ENCODE data around the gene MPO. TPM values are rescaled to one million over a fixed set of nuclear protein-coding genes. Genes with fewer than 3 reads are reported as not detected.

The MPO gene
- total and polyA plus RNA-seq, 5 experiments from 2014 or later = not detected

DNA sequence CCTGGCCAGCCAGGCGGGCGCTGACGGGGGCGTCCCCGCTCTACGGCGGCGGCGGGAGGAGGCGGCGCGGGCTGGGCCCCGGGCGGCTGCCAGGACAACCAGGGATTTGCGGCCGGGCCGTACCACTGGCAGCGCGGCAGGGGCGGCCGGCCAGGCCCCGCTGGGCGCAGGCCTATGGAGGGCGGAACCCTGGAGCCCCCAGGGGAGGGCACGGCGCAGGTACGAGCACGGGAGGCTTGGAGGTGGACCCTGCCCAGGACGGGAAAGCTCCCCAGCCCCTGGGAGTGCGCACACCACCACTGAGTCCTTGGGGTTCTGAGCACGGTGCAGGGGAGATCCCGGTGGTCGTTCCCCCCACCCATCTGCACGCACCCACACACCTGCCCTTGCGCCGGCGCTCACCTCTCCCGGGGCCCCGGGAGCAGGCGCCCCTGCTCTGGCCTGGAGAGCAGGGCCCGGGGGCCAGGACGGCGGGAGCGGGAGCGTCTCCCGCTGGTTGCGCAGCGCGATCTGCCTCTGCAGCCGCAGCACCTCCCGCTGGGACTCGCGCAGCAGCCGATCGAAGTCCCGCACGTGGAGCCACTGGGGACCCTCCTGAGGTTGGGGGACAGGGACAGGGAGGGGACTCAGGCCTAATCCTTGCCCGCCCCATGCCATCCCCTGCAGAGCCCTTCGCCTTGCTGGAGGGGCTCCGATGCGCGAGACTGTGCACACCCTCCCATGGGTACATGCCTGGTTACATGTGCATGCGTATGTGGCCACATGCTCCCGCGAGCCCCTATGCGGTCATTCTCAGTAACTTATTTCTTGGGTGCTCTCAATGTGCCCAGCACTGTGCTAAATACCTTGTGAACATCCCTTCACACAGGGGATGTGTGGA lies 43.9 kb upstream of the MPO start:
- Mint-ChIP-seq H3K9me3 (no peaks in the 10 kb centered on the region), H3K27ac (peak overlapping the region in 5 of 10 donors; percentile 27 to 78 (median 37)), H3K27me3 (no peaks in the 10 kb centered on the region), H3K4me1 (peaks cover 37 to 59% (median 53%) of the 10 kb centered on the region in 4 donors), H3K4me3 (peak overlapping the region in 9 of 10 donors; percentile 16 to 99 (median 70)), H3K36me3 (peaks cover 0 to 2% (median 0%) of the 10 kb centered on the region in 3 donors)
- no peak for ATAC-seq
- DNase-seq = peak in 1 of 10 donors; percentile 62
- POLR2A ChIA-PET = interaction anchor here (0.7 to 27.5 kb wide), 4 partner anchors 7 to 76 kb away, joined by 3 to 1631 read pairs (median 401); partner anchors contain the start of gene SUPT4H1

DNA sequence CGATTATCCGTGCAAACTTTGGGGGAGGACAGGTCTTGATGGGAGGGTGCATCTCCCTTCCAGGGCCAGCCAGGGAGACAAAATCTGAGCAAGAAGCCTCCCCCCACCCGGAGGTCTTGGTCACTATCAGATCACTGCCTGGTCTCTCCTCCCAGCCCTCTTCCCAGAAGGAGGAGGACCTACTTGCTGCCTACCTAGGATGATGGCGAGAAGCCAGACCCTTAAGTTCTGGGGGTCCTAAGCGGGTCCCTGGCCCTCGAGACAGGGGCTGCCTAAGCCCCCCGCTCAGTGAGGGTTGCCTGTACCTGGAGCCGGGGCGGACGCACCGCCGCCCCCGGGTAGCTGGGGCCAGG lies 43.3 kb upstream of the MPO start:
- peak overlapping the region in 4 of 10 donors; percentile 23 to 65 (median 28) for H3K4me3 Mint-ChIP-seq
- no peak for DNase-seq
- ATAC-seq = no peak
- peak overlapping the region in 2 of 10 donors; percentile 28 to 71 for H3K27ac Mint-ChIP-seq
- H3K36me3 Mint-ChIP-seq = no peaks in the 10 kb centered on the region
- H3K9me3 Mint-ChIP-seq = no peaks in the 10 kb centered on the region
- H3K27me3 Mint-ChIP-seq = no peaks in the 10 kb centered on the region
- peaks cover 33 to 57% (median 49%) of the 10 kb centered on the region in 4 donors for H3K4me1 Mint-ChIP-seq
- POLR2A ChIA-PET = interaction anchor here (0.7 to 27.5 kb wide), 3 partner anchors 15 to 76 kb away, joined by 3 to 1631 read pairs (median 709); partner anchors contain the start of gene SUPT4H1

DNA sequence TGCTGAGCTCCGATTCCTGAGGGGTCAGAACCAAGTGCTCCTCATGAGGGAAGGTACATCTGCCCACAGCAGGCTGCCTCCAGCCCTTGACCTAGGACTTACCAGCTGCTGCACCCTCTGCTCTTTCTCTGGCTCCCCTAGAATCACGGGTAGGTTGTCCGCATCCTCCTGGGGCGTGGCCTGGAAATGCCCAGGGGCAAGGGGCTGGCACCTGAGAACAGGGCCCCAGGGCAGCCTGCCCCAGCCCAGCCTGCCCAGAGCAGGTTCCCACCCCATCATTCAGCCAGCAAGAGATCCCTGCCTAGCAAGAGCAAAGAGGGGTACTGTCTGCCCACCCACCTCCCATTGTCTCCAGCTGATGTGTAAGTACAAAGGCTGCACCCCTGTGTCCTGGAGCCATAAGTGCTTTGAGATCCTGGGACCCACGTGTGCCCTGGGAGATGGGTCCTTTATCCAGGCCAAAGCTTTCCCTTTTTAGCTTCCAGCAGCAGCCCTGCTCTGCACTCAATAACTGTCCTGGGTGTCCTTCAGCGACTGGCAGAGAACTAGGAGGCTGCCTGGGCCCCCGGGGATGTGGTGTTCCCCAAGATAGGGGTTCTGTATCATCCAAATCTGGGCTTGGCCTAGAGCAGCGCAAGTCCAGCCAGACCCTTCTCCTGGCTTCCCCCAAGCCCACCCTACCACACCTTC lies 42.8 kb upstream of the MPO start:
- POLR2A ChIA-PET = interaction anchor here (26.6 to 27.5 kb wide), 2 partner anchors 16 to 31 kb away, joined by 709 to 1631 read pairs; partner anchors contain the start of gene SUPT4H1
- no peak for DNase-seq
- no peaks in the 10 kb centered on the region for H3K36me3 Mint-ChIP-seq
- H3K27me3 Mint-ChIP-seq = no peaks in the 10 kb centered on the region
- peak overlapping the region in 6 of 10 donors; percentile 23 to 65 (median 27) for H3K4me3 Mint-ChIP-seq
- peaks cover 29 to 54% (median 46%) of the 10 kb centered on the region in 4 donors for H3K4me1 Mint-ChIP-seq
- H3K9me3 Mint-ChIP-seq = no peaks in the 10 kb centered on the region
- peak overlapping the region in 3 of 10 donors; percentile 13 to 66 (median 25) for H3K27ac Mint-ChIP-seq
- ATAC-seq = no peak

DNA sequence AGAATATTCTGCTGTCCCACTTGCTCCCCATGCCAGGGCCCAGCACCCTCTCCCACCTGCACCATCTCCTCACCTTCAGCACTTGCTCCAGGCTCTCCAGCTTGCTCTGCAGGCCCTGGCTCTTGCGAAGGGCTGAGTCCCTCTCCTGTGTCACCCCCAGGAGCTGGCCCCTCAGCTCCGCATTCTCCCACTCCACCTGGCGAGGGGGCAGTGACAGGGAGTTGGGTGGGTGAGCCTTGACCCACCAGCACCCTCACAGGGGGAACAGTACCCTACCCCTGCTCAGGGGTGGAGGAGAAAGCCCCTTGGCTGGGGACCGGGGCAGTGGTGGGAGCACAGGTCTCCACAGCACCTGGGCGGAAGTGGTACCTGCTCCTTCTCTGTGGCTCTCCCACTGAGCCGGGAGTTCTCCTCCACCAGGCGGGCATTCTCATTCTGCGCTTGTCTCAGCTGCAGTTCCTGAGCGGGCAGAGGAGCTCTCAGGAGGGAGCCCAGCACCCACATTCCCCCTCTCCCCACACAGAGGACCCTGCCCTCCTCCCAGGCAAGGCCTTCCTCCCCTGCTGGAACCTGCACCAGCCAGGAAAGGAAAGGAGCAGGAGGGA lies 41.9 kb upstream of the MPO start:
- peak overlapping the region in 2 of 10 donors; percentile 22 to 77 for H3K27ac Mint-ChIP-seq
- POLR2A ChIA-PET = interaction anchor here (26.6 to 27.5 kb wide), 2 partner anchors 17 to 32 kb away, joined by 709 to 1631 read pairs; partner anchors contain the start of gene SUPT4H1
- H3K4me3 Mint-ChIP-seq = peak overlapping the region in 1 of 10 donors; percentile 7
- DNase-seq = no peak
- no peaks in the 10 kb centered on the region for H3K27me3 Mint-ChIP-seq
- H3K36me3 Mint-ChIP-seq = no peaks in the 10 kb centered on the region
- H3K4me1 Mint-ChIP-seq = peaks cover 24 to 52% (median 43%) of the 10 kb centered on the region in 4 donors
- no peaks in the 10 kb centered on the region for H3K9me3 Mint-ChIP-seq
- no peak for ATAC-seq

DNA sequence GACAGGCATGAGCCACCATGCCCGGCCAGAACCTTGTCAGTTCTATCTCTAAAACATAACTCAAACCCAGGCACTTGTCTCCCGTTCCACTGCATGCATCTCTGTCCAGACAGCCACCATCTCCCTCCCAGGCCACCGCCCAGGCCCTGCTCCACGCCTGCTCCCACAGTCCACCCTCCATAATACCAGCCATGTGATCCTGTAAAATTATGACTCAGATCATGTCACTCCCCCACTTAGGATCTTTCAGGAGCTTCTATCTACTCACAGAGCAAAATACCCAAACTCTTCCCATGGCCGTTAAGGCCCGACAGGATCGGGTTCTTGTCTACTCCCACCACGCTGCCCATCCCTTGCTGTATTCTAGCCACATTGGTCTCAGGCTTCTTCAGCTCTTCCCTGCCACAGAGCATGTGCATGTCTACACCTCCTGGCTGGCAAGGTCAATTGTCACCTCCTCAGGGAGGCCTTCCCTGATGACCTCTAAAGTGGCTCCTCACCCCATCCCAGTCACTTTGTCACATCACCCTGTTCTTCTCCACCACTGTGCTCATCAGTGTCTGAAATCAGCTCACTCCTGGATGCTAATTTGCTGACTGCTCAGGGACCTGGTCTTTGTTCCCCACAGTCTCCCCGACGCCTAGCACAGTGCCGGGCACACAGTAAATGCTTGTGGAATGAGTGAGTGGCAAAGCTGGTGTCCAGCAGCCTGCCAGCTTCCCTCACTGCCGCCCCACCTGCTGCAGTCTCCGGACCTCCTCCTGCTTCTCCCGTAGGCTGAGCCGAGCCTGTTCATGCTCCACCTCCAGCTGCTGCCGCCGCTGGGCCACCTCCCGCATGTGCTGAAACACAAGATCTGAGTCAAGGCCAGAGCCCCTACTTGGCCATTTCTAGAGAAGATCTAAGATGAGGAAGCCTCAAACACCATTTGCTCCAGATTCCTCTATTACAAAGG lies 41.1 kb upstream of the MPO start:
- Mint-ChIP-seq H3K27me3 (no peaks in the 10 kb centered on the region), H3K4me3 (peak overlapping the region in 1 of 10 donors; percentile 0), H3K9me3 (no peaks in the 10 kb centered on the region), H3K27ac (peak overlapping the region in 5 of 10 donors; percentile 3 to 86 (median 39)), H3K36me3 (no peaks in the 10 kb centered on the region), H3K4me1 (peaks cover 25 to 51% (median 41%) of the 10 kb centered on the region in 4 donors)
- POLR2A ChIA-PET = interaction anchor here (26.6 to 27.5 kb wide), 2 partner anchors 17 to 33 kb away, joined by 709 to 1631 read pairs; partner anchors contain the start of gene SUPT4H1
- DNase-seq = no peak
- no peak for ATAC-seq

DNA sequence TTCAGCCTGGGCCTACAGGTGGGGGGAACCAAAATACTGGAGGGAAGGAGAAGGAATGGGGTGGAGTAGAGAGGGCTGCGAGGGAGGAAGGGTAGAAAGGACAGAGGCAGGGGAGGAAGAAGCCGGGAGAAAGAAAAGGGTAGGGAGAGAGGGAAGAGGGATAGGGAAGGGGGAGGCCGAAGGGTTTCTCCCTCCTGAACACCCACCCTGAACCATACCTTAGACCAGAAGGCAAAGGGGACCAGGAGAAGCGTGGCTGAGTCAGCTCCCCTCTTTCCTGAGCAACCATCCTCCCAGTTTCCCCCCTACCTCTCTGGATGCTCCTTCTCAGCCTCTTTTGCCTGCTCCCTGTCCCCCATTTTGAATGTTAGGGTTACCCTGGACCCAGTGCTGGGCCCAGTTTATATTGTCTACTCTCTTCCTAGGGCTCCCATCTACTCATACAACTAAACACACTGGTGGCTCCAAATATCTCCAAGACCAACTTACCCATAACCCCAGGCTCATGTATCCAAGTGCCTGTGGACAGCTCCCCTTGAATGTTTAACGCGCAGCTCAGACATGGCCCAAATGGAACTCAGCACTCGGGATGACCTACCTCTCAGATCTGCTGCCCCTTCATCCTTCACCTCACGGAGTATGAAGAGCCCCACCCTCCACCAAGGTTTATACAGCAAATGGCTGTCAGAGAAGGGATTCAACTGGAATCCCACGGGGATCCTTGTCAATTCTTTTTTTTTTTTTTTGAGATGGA lies 40.0 kb upstream of the MPO start:
- Mint-ChIP-seq H3K9me3 (no peaks in the 10 kb centered on the region), H3K4me3 (no peak overlapping the region), H3K4me1 (peaks cover 19 to 40% (median 30%) of the 10 kb centered on the region in 4 donors), H3K27me3 (no peaks in the 10 kb centered on the region), H3K27ac (peak overlapping the region in 4 of 10 donors; percentile 30 to 75 (median 63)), H3K36me3 (no peaks in the 10 kb centered on the region)
- POLR2A ChIA-PET = interaction anchor here (26.6 to 27.5 kb wide), 2 partner anchors 18 to 34 kb away, joined by 709 to 1631 read pairs; partner anchors contain the start of gene SUPT4H1
- ATAC-seq (no peak), DNase-seq (peak in 1 of 10 donors; percentile 36)

DNA sequence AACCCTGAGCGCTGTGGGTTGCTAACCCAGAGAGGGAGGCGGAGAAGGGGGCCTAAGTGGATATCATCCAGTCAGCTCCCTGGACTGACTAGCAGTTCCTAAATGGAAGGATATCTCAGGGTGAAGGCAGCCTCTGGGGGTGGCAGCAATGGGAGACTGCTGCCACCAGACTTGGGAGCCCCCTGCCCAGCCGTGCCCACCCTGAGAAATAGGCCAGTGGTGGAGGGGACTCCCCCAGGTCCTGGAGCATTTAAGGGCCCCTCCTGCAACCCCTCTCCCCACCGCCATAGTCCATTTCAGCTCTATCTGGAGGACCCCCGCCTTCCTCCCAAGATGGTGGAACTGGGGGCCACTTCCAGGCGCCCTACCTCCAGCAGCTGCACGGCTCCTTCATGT lies 39.4 kb upstream of the MPO start:
- H3K9me3 Mint-ChIP-seq = no peaks in the 10 kb centered on the region
- POLR2A ChIA-PET = interaction anchor here (4.5 to 27.5 kb wide), 3 partner anchors 7 to 35 kb away, joined by 93 to 1631 read pairs (median 709); partner anchors contain the start of genes SUPT4H1 and TSPOAP1
- no peak for DNase-seq

DNA sequence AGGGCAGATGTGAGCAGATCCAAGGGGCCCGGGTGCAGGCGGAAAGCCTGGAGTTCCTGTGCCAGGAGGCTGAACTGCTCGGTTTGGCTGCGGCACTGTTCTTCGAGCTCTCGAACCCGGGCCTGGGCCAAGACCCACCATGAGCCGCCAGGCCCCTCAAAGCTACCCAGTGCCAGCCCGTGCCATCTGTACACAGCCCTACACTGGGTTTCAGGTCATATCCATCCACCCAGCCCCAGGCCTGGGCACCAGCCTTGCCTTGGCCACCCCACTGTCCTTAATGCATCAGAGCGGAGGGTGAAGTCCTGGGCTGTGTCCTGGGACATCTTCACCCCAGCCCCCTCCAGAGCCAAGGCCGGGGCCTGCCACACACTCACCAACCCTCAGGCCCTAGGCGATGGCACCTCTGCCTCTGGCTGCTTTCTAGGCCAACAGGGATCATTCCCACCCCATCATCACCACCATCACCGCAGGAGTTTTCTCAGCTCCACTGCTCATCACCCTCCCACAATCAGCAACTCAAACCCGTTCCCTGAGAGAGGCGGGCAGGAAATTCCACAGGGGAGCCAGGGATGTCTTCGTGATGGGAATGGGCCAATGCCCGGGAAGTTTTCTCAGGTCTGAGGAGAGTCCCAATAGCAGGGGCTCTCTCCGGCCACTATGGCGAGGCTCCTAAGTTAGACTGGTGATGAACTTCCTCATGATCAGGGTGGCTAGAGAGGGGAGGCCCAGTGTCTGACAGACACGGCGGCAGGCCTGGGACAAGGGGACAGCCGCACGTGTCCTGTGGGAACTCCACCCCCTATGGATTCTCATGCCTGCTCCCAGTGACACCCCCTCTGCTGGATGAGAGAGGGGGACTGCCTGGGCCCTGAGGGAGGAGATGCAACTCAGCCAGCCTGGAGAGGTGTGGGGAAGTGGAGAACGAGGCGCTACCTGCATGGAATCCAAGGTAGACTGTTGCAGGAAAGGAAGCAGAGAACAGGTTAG lies 38.7 kb upstream of the MPO start:
- no peaks in the 10 kb centered on the region for H3K27me3 Mint-ChIP-seq
- peak overlapping the region in 6 of 10 donors; percentile 19 to 83 (median 52) for H3K27ac Mint-ChIP-seq
- H3K36me3 Mint-ChIP-seq = peaks cover 0 to 3% (median 0%) of the 10 kb centered on the region in 3 donors
- H3K9me3 Mint-ChIP-seq = no peaks in the 10 kb centered on the region
- ATAC-seq = no peak
- no peak overlapping the region for H3K4me3 Mint-ChIP-seq
- DNase-seq = peak in 1 of 10 donors; percentile 35
- peaks cover 14 to 30% (median 21%) of the 10 kb centered on the region in 4 donors for H3K4me1 Mint-ChIP-seq
- POLR2A ChIA-PET = interaction anchor here (1.0 to 27.5 kb wide), 4 partner anchors 7 to 97 kb away, joined by 3 to 1631 read pairs (median 401); partner anchors contain the start of genes SUPT4H1 and TSPOAP1

More for the DNA sequence above, 39.4 kb upstream of the MPO start:
- no peaks in the 10 kb centered on the region for H3K27me3 Mint-ChIP-seq
- H3K36me3 Mint-ChIP-seq = peaks cover 0 to 2% (median 0%) of the 10 kb centered on the region in 3 donors
- peaks cover 16 to 34% (median 25%) of the 10 kb centered on the region in 4 donors for H3K4me1 Mint-ChIP-seq
- no peak overlapping the region for H3K4me3 Mint-ChIP-seq
- no peak for ATAC-seq
- H3K27ac Mint-ChIP-seq = peak overlapping the region in 3 of 10 donors; percentile 49 to 83 (median 81)

DNA sequence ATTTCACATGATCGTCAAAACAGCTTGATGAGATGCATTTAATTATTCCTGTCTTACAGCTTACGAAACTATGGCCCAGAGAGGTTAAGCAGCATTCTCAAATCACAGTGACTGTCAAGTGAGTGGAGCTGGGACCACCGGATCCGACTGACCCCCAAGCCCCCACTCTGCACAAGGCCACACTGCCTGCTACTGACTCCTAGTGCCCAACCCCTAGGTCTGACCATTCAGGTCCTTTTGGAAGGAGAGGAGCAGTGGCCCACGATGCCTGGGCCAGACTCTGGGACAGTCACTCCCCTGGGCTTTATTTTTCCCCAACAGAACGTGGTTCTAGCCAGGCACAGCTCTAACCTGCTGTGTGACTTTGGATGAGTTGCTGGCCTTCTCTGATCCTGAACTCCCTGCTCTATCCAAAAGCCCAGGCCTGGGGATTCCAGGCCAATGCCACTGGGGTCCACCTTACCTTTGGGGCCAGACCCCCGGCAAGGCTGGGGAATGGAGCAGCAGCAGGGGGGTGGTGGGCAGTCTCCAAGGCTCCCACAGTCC lies 38.0 kb upstream of the MPO start:
- Mint-ChIP-seq H3K4me3 (no peak overlapping the region), H3K27me3 (no peaks in the 10 kb centered on the region), H3K4me1 (peaks cover 12 to 26% (median 18%) of the 10 kb centered on the region in 4 donors), H3K27ac (peak overlapping the region in 6 of 10 donors; percentile 29 to 89 (median 68)), H3K9me3 (no peaks in the 10 kb centered on the region), H3K36me3 (peaks cover 0 to 6% (median 0%) of the 10 kb centered on the region in 3 donors)
- POLR2A ChIA-PET = interaction anchor here (1.0 to 27.5 kb wide), 5 partner anchors 8 to 169 kb away, joined by 3 to 1631 read pairs (median 93); partner anchors contain the start of genes HSF5, SUPT4H1 and TSPOAP1
- peak in 2 of 10 donors; percentile 0 to 40 for DNase-seq
- no peak for ATAC-seq

Measured in naive thymus-derived CD8-positive, alpha-beta T cell (primary cell).